ENCODE results near the gene CHST11. TPM values are rescaled to one million over a fixed set of nuclear protein-coding genes. Genes with fewer than 3 reads are reported as not detected.

CHST11 gene
- total and polyA plus RNA-seq, 10 of the 15 experiments (the other 5 are each of a cell fraction or from before 2014, with no cell fraction given), result 1.9 to 38.1 (median 17.2) TPM

DNA sequence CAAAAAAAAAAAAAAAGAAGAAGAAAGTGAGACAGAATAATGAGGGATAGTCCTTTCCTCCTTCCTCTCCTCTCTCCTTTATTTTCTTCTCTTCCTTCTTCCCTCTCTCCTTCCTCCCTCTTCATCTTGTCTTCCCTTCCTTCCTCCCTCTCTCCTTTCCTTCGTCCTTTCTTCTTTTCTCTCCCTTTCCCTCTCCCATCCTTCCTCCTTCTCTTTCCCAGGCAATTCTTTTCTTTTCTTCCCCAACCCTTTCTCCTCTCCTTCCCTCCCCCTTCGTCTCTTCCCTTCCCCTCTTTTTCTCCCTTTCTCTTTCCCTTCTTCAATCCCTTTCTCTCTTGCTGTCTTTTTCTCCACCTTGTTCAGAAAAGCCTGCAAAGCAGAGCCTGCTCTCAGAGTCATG is 3.6 kb upstream of the CHST11 start:
- POLR2A ChIA-PET, result no interaction called here
- no TSS peak for BruUV-seq (replicated peaks)
- no peak for FAIRE-seq

GRCh38 chr12:104454997-104455396 is 1.8 kb upstream of the CHST11 start:
- H3K9ac ChIP-seq (ENCODE audit: control insufficient read depth, insufficient read depth, low read length), result no peak overlapping the region
- intact Hi-C loops (cut with micrococcal nuclease; ENCODE audit: unreplicated experiment) (loop anchor here (5.0 kb wide), 2 partner anchors 217 to 597 kb away; no protein-coding TSS in a partner anchor), in situ Hi-C loops (cut with MboI) (no loop called here)
- 100% methylated on average over 1 of the region's 1 CpG for whole genome bisulfite sequencing (ENCODE audit: insufficient coverage, insufficient replicate concordance, low lambda C conversion rate, missing lambda C conversion rate)
- H4K20me1 ChIP-seq (ENCODE audit: control insufficient read depth, insufficient read depth), result no peaks in the 10 kb centered on the region
- no peaks in the 10 kb centered on the region for H3K27me3 ChIP-seq (replicated peaks in 1 of 2; ENCODE audit: control insufficient read depth in 2 of 2, insufficient read depth in 2 of 2, low read length in 1 of 2)
- no TSS peak for BruUV-seq (replicated peaks)
- ChIA-PET CTCF (interaction anchor here (2.0 kb wide), 1 partner anchor 73 kb away, joined by 7 read pairs; no protein-coding TSS in a partner anchor), SMC1A (ENCODE audit: uncharacterized antibody, unreplicated experiment) (no interaction called here), RAD21 (ENCODE audit: unreplicated experiment) (no interaction called here), POLR2A (no interaction called here)
- no peak overlapping the region for H3K4me3 ChIP-seq
- no peaks in the 10 kb centered on the region for H3K36me3 ChIP-seq (ENCODE audit: control insufficient read depth in 2 of 2, insufficient read depth in 2 of 2, low read length in 1 of 2)
- FAIRE-seq (no peak), ATAC-seq (no peak), DNase-seq (ENCODE audit: low read depth, low spot score) (no peak)
- H3K79me2 ChIP-seq (ENCODE audit: control insufficient read depth, insufficient read depth, low read length), result peaks cover 33% of the 10 kb centered on the region
- H3K4me2 ChIP-seq (ENCODE audit: control insufficient read depth, insufficient read depth), result no peak overlapping the region
- no peak overlapping the region for H2AFZ ChIP-seq (ENCODE audit: control insufficient read depth, low read depth, low read length)
- no peaks in the 10 kb centered on the region for H3K4me1 ChIP-seq (ENCODE audit: control insufficient read depth, insufficient read depth, low read length)
- H3K27ac ChIP-seq (ENCODE audit: control insufficient read depth, insufficient read depth), result no peak overlapping the region
- no peaks in the 10 kb centered on the region; the same call in 1 of the 3 replicates for H3K9me3 ChIP-seq (replicated peaks; ENCODE audit: control insufficient read depth, insufficient read depth, low read length)
- no peak for TF ChIP-seq BCL11A (IDR thresholded peaks at IDR 0.05; ENCODE audit: low read depth, low read length)
- TF ChIP-seq EP300 (IDR thresholded peaks at IDR 0.05; ENCODE audit: borderline replicate concordance in 1 of 2, control insufficient read depth in 1 of 2, low read depth in 2 of 2, low read length in 2 of 2), result no peak
- no peak for TF ChIP-seq STAT1 (conservative IDR thresholded peaks at IDR 0.05)
- no peak for TF ChIP-seq TBL1XR1 (IDR thresholded peaks at IDR 0.05; ENCODE audit: low read depth, low read length)
- TF ChIP-seq, protein P1, sequence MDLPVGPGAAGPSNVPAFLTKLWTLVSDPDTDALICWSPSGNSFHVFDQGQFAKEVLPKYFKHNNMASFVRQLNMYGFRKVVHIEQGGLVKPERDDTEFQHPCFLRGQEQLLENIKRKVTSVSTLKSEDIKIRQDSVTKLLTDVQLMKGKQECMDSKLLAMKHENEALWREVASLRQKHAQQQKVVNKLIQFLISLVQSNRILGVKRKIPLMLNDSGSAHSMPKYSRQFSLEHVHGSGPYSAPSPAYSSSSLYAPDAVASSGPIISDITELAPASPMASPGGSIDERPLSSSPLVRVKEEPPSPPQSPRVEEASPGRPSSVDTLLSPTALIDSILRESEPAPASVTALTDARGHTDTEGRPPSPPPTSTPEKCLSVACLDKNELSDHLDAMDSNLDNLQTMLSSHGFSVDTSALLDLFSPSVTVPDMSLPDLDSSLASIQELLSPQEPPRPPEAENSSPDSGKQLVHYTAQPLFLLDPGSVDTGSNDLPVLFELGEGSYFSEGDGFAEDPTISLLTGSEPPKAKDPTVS (IDR thresholded peaks at IDR 0.05; ENCODE audit: low read depth, low read length), result no peak
- TF ChIP-seq TCF7 (IDR thresholded peaks at IDR 0.05; ENCODE audit: borderline replicate concordance), result no peak
- no peak for TF ChIP-seq RB1 (IDR thresholded peaks at IDR 0.05; ENCODE audit: borderline replicate concordance)
- TF ChIP-seq GABPA (IDR thresholded peaks at IDR 0.05; ENCODE audit: low read depth), result no peak

More for the DNA sequence above, 3.6 kb upstream of the CHST11 start:
- no peaks in the 10 kb centered on the region for H4K20me1 ChIP-seq (ENCODE audit: control insufficient read depth, insufficient read depth)
- no peak overlapping the region for H3K4me3 ChIP-seq
- in situ Hi-C loops (cut with MboI), result no loop called here
- no peak overlapping the region for H3K9ac ChIP-seq (ENCODE audit: control insufficient read depth, insufficient read depth, low read length)
- WGBS (ENCODE audit: insufficient coverage, insufficient replicate concordance, low lambda C conversion rate, missing lambda C conversion rate), result 56% methylated on average over 2 of the region's 2 CpGs
- RAD21 ChIA-PET (ENCODE audit: unreplicated experiment), result no interaction called here
- H2AFZ ChIP-seq (ENCODE audit: control insufficient read depth, low read depth, low read length), result no peak overlapping the region
- DNase-seq (ENCODE audit: low read depth, low spot score) (no peak), ATAC-seq (no peak)
- SMC1A ChIA-PET (ENCODE audit: uncharacterized antibody, unreplicated experiment), result no interaction called here
- H3K79me2 ChIP-seq (ENCODE audit: control insufficient read depth, insufficient read depth, low read length), result peaks cover 14% of the 10 kb centered on the region
- intact Hi-C loops (cut with micrococcal nuclease; ENCODE audit: unreplicated experiment), result no loop called here
- CTCF ChIA-PET, result no interaction called here
- TF ChIP-seq JUND (IDR thresholded peaks at IDR 0.05; ENCODE audit: low read depth, low read length), result no peak
- TF ChIP-seq ZNF622 (IDR thresholded peaks at IDR 0.05), result no peak
- TF ChIP-seq, protein P2, sequence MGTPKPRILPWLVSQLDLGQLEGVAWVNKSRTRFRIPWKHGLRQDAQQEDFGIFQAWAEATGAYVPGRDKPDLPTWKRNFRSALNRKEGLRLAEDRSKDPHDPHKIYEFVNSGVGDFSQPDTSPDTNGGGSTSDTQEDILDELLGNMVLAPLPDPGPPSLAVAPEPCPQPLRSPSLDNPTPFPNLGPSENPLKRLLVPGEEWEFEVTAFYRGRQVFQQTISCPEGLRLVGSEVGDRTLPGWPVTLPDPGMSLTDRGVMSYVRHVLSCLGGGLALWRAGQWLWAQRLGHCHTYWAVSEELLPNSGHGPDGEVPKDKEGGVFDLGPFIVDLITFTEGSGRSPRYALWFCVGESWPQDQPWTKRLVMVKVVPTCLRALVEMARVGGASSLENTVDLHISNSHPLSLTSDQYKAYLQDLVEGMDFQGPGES (IDR thresholded peaks at IDR 0.05), result no peak
- TF ChIP-seq, protein P3, sequence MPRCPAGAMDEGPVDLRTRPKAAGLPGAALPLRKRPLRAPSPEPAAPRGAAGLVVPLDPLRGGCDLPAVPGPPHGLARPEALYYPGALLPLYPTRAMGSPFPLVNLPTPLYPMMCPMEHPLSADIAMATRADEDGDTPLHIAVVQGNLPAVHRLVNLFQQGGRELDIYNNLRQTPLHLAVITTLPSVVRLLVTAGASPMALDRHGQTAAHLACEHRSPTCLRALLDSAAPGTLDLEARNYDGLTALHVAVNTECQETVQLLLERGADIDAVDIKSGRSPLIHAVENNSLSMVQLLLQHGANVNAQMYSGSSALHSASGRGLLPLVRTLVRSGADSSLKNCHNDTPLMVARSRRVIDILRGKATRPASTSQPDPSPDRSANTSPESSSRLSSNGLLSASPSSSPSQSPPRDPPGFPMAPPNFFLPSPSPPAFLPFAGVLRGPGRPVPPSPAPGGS (IDR thresholded peaks at IDR 0.05; ENCODE audit: borderline replicate concordance, insufficient read depth, low read depth, low read length, poor library complexity, severe bottlenecking), result no peak
- TF ChIP-seq NR2F1 (conservative IDR thresholded peaks at IDR 0.05), result no peak
- H3K27me3 ChIP-seq (replicated peaks in 1 of 2; ENCODE audit: control insufficient read depth in 2 of 2, insufficient read depth in 2 of 2, low read length in 1 of 2), result no peaks in the 10 kb centered on the region
- H3K36me3 ChIP-seq (ENCODE audit: control insufficient read depth in 2 of 2, insufficient read depth in 2 of 2, low read length in 1 of 2), result no peaks in the 10 kb centered on the region
- H3K9me3 ChIP-seq (replicated peaks; ENCODE audit: control insufficient read depth, insufficient read depth, low read length), result no peaks in the 10 kb centered on the region; the same call in 1 of the 3 replicates
- no peaks in the 10 kb centered on the region for H3K4me1 ChIP-seq (ENCODE audit: control insufficient read depth, insufficient read depth, low read length)
- no peak overlapping the region for H3K4me2 ChIP-seq (ENCODE audit: control insufficient read depth, insufficient read depth)
- no peak overlapping the region for H3K27ac ChIP-seq (ENCODE audit: control insufficient read depth, insufficient read depth)
